Dedifferentiated amniotic fluid mesenchymal stem cell (primary cell): Measurements from ENCODE around the gene CHPF.
A peak's percentile ranks its signal among the peaks of the same experiment; 100 is the strongest.

Experiments used
- DNase-seq: peaks from one replicate; pipeline ENCODE4 v3.0.0-alpha.2; 2016; ENCODE audit errors: extremely low spot score

CHPF gene, protein sequence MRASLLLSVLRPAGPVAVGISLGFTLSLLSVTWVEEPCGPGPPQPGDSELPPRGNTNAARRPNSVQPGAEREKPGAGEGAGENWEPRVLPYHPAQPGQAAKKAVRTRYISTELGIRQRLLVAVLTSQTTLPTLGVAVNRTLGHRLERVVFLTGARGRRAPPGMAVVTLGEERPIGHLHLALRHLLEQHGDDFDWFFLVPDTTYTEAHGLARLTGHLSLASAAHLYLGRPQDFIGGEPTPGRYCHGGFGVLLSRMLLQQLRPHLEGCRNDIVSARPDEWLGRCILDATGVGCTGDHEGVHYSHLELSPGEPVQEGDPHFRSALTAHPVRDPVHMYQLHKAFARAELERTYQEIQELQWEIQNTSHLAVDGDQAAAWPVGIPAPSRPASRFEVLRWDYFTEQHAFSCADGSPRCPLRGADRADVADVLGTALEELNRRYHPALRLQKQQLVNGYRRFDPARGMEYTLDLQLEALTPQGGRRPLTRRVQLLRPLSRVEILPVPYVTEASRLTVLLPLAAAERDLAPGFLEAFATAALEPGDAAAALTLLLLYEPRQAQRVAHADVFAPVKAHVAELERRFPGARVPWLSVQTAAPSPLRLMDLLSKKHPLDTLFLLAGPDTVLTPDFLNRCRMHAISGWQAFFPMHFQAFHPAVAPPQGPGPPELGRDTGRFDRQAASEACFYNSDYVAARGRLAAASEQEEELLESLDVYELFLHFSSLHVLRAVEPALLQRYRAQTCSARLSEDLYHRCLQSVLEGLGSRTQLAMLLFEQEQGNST

DNA sequence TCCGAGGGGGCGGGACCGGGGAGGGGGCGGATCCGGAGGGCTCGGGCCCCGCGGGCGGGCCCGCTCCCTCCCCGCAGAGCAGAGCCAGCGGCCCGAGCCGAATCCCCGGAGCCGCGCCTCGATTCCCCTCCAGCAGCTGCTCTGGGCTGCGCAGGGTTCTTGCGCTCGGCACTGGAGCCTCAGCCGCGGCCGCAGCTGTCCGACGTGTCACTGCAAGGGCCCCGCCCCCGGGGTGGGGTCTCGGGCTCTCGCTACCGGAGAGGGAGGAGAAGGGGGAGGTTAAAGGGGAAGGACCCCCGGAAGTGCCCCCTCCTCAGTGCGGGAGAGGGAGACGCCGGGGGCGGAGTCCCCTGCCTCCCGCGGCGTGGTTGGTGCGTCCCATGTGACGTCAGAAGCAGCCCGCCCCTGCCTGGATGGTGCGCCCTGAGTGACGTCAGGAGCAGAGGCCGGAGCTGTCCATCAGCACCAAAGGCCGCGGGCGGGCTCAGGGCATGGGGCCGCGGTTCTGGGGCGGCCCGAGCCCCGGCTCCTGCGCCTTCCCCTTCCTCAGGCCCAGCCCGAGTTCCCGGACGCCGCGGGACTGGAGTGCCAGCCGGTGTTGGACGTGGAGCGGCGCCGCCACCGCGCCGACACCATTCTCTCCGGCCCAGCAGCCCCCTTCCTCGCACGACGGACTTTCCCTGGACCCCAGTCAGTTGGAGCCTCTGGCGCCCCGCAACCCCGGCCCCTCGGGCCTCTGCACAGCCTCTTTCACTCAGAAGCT is at the start of gene CHPF, which contains the start of gene TMEM198:
CHPF (minus strand) TSS at position 214 of the 763 bp plus-strand sequence. CDS start 271 bp downstream, outside the sequence.
TMEM198 (plus strand) TSS at position 433 of the 763 bp plus-strand sequence. CDS start 700 bp downstream, outside the sequence.
- peak; percentile 96 for DNase-seq

DNA sequence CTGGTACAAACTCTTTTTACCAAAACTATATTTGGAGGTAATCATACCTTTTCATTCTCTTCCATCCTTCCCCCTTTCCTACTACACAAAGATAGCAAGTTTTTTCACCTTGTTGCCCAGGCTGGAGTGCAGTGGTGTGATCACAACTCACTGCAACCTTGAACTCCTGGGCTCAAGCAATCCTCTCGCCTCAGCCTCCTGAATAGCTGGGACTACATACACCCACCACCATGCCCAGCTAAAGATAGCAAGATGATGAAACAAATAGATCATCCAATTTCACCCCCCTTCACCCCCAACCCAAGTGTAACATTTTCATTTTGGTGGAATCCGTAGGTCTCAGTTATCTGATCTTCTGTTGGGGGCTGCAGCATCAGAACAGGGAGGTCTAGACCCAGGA is 49.5 kb upstream of the CHPF start:
- DNase-seq = no peak

DNA sequence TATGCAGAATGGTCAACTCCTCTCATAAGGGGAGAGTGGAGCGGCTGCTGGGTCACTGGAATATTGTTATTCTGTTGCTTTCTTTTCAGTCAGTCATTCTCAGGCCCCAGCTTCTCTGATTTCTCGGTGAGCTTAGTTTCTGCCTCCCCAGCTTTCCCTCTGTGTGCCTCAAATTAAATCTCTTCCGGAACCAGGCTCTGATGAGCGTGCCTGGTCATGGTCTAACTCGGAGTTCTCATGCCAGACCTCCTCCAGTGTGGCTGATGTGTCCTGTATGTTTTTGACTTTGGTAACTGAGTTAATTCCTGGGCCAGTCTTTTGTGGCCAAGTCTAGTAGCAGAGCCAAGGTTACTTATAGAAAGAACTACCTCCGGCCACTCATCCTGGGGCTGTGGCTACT is 49.1 kb upstream of the CHPF start:
- DNase-seq = peak; percentile 48

DNA sequence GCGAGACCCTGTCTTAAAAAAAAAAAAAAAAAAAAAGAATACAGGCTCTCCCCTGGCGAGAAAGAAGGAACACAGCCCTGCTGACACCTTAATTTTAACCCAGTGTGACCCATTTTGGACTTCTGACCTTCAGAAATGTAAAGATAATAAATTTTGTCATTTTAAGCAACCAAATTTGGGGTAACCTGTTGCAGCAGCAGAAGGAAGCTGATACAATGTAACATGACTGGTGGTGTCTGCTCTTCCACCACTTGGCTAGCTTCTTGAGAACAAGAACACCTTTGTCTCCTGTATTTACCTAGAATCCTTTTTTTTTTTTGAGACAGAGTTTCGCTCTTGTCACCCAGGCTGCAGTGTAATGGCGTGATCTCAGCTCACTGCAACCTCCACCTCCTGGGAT is 47.5 kb upstream of the CHPF start:
- DNase-seq = no peak

DNA sequence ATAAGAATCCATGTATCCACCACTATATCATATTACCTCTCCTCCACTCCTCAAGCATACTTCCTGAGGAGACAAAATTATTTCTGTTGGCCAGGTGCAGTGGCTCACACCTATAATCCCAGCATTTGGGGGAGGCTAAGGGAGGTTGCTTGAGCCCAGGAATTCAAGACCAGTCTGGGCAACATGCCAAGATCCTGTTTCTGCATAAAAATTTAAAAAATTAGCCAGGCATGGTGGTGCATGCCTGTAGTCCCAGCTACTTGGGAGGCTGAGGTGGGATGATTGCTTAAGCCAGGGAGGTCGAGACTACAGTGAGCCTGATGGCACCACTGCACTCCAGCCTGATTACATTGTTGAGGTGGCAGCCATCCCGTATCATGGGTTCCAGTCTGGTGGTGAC is 37.7 kb upstream of the CHPF start:
- no peak for DNase-seq

DNA sequence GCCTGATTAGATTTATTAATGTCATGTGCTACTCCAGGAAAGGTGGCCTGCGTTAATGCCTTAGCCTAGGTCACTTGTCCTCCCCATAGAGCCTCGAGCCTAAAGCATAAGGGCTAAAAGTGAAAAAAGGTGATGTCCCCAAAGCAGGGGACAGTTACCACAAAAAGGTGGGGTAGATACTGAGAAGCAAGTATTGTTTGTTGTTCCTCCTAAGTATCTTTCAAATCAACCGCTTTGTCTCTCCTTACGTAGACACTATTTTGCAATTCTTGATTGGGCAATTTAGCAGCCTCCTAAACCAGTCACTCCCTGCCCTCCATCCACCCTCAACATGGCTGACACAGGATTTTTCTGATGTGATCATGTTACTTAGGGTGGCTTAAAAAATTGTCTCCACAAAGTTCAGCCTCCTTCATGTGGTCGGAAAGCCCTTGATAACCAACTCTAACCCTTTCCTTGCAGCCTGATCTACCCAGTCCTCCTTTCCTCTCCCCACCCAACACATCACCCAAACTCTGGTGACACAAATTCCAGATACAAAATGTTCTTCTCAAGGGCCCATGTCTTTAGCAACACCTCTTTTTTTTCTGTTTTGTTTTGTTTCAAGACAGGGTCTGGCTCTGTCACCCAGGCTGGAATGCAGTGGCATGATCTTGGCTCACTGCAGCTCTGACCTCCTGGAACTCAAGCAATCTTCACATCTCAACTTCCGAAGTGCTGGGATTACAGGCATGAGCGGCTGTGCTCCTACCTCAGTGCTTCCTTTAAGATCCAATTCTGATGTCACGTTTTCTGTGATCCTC is 35.4 kb upstream of the CHPF start:
- no peak for DNase-seq

DNA sequence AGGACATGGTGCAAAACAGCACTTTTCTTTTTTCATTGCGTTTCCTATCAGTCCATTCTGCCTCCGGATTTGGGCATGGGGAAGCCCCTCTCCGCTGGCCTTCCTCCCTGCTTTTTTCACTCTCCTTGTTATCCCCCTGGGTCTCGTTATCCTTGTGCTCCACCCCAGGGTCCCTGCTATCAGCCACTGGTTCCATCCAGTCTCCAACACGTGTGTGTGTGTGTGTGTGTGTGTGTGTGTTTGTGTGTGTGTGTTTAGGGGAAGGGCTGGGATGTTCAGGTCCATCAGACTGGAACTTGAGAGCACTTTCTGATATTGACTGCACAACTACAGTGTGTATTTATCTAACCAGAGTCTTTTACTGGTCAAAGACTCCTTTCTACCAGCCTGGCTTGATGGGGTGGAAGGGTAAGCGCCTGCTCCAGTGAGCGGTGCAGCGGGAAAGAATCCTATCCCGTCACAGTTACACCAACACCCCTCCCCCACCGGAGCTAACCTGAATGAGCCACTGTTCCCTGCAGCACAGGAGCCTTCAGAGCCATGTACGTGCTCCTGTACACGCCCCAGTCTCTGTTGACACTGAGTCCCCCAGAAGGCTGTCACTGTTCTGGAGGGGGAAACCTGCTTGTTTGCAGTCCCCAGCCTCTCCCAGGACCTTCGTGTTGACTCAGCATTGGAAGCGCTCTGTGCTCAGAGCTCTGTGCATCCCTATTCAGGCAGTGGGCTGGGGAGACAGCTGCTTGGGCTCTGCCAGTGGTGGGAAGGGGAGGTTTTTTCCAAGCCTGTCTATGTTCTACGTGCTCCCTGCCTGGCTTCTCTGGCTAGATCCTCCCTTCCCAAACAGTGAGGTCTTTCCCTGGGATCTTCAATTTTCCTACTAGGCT is 33.1 kb upstream of the CHPF start:
- no peak for DNase-seq

DNA sequence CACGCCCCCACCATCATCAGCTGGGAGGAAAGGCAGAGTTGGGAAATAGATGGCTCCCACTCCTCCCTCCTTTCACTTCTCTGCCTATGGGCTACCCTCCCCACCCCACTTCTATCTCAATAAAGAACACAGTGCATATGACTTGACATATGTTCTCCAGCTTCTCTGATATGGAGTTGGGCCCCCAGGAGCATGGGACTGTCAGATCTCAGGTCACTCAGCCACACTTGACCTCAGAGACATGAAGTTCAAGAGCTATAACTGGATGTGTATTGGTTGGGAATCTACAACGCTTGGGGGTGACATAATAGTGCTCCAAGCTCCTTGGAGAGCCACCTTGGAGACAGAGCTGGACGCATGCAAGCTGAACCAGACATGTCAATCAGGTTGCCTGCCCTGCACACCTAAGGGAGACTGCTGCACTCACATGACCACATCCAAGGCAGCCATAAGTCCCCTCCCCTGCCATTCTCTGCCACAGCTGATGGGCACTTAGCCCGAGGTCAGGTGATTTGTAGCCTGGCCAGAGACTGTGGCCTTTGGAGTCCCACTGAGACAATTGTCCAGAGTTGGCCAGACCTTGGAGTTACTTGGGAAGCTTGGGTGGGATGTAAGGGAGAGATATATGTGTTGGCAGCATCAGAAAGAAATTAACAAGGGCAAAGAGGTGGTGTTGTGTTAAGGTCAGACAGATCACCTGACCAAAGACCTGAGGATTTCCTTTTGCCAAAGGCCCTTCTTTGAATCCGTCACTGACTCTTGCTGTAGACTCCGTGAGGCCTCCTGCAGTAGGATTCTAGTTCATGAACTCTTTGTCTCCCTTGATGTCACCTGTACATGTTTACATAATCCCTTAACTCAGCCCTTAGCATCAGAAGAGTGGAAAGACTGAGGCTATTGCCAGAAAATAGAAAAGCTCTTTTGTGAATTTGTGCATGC is 32.2 kb upstream of the CHPF start:
- no peak for DNase-seq

DNA sequence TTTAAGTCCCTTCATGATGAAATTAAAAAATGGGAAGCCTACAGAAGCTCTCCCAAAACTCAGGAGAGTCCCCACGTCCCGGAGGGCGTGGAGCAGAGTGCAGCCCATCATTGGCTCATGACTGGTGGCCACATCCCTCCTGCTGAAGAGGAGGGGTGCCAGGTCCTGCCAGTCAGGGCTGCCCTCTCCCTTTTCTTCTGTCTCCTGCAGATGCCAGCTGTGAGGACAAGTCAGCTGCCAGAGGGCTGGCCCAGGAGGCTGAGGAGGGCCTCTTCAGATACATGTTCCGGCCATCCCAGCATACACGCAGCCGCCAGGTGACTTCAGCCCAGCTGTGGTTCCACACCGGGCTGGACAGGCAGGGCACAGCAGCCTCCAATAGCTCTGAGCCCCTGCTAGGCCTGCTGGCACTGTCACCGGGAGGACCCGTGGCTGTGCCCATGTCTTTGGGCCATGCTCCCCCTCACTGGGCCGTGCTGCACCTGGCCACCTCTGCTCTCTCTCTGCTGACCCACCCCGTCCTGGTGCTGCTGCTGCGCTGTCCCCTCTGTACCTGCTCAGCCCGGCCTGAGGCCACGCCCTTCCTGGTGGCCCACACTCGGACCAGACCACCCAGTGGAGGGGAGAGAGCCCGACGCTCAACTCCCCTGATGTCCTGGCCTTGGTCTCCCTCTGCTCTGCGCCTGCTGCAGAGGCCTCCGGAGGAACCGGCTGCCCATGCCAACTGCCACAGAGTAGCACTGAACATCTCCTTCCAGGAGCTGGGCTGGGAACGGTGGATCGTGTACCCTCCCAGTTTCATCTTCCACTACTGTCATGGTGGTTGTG is 31.1 kb upstream of the CHPF start:
- DNase-seq = no peak

DNA sequence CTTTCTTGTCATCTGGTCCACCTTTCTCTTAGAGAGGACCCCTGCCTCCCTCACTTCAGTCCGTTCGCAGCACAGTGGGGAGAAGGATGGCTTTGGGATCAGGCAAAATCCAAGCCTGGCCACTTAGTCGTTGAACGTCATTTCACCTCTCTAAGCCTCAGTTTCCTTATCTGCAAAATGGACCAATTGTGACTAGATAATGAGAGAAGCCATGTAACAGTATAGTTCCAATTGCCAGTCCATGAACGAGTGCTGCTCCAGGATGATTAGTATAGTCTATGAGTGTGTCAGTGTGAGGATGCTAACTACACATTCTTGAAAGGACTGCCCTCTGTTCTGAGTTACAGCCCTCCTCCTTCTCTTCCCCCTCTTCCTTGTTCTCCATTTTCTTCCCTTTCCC is 29.6 kb upstream of the CHPF start:
- no peak for DNase-seq

DNA sequence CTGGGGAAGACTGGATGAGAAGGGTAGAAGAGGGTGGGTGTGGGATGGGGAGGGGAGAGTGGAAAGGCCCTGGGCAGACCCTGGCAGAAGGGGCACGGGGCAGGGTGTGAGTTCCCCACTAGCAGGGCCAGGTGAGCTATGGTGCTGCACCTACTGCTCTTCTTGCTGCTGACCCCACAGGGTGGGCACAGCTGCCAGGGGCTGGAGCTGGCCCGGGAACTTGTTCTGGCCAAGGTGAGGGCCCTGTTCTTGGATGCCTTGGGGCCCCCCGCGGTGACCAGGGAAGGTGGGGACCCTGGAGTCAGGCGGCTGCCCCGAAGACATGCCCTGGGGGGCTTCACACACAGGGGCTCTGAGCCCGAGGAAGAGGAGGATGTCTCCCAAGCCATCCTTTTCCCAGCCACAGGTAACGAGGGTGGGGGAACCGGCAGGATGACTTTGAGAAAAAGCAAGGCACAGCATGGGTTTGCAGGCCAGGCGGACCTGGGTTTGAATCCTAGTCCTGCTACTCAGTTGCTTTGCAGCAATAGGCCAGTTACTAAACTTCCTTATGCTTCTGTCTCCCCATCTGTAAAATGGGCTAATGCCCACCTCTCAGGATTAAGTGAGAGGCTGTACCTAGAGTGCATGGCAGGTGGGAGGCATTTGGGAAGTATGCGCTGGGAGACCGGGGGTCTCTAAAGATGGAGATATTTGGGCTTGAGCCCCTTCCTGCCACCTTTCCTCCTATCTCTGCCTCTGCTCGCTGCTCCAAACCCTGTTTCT is 28.8 kb upstream of the CHPF start, which contains the start of gene INHA:
INHA (plus strand) TSS at position 74 of the 765 bp plus-strand sequence; CDS start at position 139, 65 bp downstream.
- DNase-seq = no peak

DNA sequence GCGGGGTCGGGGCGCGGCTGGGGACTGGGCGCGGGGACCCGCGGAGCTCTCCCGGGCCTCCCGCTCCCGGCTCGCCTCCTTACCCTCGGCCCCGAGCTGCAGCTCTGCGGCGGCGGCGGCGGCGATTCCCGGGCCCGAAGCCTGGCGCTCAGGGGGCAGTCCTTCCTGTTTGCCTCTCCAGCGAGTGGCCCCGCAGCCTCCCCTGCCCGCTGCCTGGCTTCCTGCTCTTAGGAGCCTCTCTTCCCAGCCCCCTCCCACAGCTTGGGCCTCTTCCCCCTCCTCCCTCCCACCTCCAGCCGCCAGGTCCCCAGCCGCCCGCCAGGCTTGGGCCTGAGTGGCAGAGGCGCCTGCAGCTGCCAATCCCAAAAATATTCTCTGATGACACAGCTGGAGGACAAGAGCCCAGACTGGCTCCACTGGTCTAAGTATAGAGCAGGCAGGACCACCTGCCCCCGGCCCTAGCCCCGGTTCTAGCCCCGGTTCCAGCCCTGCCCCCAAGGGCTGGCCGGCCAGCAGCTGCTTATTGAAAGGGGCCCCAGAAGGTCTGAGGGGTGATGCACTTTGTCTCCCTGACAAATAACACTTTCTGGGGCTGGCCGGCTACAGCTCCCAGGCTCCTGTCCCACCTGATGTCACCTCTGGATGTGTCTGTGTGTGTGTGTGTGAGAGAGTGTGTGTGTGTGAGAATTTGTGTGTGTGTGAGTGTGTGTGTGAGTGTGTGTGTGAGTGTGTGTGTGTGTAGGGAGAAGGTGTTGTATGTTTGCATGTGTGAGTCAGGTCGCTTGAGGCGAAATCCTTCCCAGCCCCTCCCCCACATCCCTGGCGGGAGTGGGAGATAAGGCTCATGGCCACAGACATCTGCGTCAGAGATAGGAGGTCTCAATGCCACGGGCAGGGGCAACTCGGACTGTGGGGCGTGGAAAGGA is 28.0 kb upstream of the CHPF start, which contains the start of gene OBSL1:
OBSL1 (minus strand) TSS at position 229 of the 926 bp plus-strand sequence. CDS start 307 bp downstream, outside the sequence.
- DNase-seq = peak; percentile 39

DNA sequence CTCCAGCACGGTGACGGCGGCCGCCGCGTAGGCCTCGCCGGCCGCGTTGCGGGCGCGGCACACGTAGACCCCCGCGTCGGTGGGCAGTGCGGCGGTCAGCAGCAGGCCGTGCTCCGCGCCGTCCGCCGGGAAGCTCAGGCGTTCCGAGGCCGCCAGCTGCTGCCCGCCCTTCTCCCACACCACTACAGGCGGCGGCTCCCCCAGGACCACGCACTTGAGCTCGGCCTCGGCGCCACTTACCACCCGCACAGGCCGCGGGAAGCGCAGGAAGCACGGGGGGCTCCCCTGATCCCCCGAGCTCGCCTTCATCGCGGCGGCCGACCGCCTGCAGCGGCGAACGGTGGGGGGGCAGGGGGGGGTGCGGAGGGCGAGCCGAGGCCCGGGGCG is 27.3 kb upstream of the CHPF start:
- no peak for DNase-seq

DNA sequence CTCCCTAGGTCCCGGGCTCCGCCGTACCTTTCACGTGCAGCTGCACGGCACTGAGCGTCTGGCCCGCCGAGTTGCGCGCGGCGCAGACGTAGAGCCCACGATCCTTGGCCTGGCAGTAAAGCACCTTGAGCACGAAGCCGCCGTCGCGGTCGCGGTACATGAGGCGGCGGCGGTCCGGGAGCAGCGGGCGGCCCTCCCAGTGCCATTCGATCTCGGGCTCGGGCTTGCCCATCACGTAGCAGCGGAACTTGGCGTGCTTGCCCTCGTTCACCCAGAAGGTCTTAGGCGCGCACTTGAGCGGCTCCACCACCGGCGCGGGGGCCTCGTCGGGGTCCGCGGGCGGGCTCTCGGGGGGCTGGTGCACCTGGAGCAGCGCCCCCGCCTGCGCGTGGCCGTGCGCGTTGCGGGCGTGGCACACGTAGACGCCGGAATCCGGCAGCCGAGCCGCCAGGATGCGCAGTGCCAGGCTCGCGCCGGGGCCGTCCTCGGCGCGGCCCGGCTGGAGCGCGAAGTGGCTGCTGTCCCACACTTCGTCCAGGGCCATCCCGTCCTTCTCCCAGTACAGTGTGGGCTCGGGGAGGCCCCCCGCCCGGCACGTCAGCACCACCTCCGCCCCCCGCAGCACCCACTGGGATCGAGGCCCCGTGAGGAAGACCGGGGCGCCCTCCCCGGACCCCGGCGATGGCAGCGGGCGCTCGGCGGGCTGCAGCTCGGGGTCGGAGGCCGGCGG is 26.8 kb upstream of the CHPF start:
- no peak for DNase-seq

DNA sequence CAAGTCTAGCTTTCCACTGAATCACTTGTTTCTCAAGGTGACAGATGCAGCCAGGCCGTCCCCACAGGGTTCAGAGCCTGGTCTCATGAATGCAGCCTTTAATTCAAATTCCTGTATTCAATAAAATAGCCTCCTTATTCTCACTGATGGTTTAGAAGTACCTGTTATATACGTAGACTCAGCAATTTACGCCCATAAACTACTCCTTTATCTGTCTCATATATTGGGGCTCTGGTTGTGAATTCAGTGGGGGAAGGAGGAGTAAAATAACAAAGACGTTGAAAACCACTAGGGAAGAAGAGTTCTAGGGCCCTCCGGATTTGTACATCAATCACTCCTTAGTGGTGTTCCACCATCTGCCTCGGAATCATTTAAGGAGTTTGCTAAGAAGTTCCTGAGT is 26.0 kb upstream of the CHPF start:
- no peak for DNase-seq
